Epithelial cell of esophagus (primary cell): ENCODE results near the gene KRTAP4-12.
"Not testable (repeated sequence)": the region's sequence is repeated elsewhere in the genome, so short reads cannot be mapped to it uniquely, and the experiment has no call there.

Experiments used
- DNase-seq: peaks from one replicate; pipeline ENCODE4 v3.0.0; 2010; ENCODE audit warnings: low read depth
- H3K4me3 ChIP-seq: 2 replicates; pipeline ENCODE4 v1.5.1; 2011; ENCODE audit warnings: mild to moderate bottlenecking, low read length, control low read depth
- CTCF ChIP-seq: IDR thresholded peaks from 2 replicates; pipeline ENCODE4 v1.5.1; 2011; ENCODE audit warnings: low read depth, mild to moderate bottlenecking, low read length, control low read depth, inconsistent platforms; ENCODE audit not compliant: insufficient read depth; ENCODE audit errors: missing control alignments

Gene KRTAP4-12

DNA sequence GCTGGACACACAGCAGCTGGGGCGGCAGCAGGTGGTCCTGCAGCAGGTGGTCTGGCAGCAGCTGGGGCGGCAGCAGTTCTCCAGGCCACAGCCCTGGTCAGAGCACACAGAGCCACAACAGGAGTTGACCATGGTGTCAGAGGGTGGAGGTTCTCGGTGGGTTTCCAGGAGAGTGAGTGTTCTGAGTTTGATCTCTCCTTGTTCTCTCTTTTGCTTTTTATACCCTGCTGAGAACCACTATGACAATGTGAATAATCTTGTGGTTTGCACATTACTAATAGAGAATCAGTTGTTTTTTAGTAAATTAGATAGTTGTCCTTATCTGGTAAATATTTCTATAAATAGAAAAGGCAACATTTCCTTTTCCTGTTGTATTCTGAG is at the start of gene KRTAP4-12:
Gene KRTAP4-12 (minus strand): TSS at position 192 of the 381 bp plus-strand sequence. CDS start 60 bp downstream, at position 132.
- not testable (repeated sequence) for H3K4me3 ChIP-seq, DNase-seq

DNA sequence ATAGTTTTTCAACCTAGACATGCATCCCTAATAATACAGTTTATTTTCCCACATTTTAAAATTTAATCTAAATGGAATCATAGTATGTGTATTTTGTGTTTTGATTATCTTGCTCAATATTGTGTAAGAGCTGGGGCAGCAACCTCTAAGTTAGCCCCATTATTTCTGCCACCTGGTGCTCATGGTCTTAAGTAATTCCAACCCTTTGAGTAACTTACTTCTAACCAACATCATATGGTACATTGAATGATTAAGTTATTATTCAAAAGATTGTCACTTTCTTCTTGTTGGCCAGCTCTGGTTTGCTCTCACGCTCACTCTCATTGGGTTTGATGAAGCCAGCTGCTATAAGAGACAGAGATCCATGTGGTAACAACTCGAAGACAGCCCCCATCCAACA is 47.9 kb upstream of the KRTAP4-12 start:
- no peak for TF ChIP-seq CTCF
- H3K4me3 ChIP-seq, result no peak overlapping the region
- no peak for DNase-seq

GRCh38 chr17:41168121-41168520 is 44.1 kb upstream of the KRTAP4-12 start, which contains the start of gene KRTAP4-3:
TSS of gene KRTAP4-3 (minus strand) at chr17:41168221. CDS start at chr17:41168172, 49 bp downstream.
- TF ChIP-seq CTCF, result no peak
- H3K4me3 ChIP-seq, result no peak within 1 kb of the TSS
- DNase-seq, result no peak

DNA sequence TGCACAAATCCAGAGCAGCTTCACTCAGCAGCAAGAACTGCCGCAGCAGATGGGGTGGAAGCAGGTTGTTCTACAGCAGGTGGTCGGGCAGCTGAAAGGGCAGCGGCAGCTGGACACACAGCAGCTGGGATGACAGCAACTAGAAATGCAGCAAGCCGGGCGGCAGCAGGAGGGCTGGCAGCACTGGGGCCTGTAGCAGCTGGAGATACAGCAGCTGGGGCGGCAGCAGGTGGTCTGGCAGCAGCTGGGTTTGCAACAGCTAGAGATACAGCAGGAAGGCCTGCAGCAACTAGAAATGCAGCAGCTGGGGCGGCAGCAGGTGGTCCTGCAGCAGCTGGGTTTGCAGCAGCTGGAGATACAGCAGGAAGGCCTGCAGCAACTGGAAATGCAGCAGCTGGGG is 43.6 kb upstream of the KRTAP4-12 start:
- H3K4me3 ChIP-seq, result no peak overlapping the region
- no peak for TF ChIP-seq CTCF
- DNase-seq, result no peak

DNA sequence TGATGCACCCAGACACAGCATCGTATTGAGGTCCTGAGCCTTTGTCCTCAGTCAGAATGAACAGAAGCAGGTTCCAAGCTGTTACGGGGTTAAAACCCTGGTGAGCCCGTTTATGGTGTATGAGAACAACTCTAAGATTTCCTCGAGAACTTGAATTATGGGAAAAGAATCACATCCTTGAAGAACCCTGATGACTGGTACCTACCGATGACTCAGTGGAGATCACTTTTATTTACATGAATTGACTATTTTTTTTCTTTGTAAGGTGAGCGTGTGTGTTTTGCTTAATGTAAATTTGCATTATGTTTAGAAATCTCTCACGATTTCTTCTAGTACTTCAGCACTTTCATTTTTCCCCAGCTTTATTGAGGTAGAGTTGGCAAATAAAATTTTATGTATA is 39.8 kb upstream of the KRTAP4-12 start:
- no peak for TF ChIP-seq CTCF
- DNase-seq, result peak; percentile 42
- no peak overlapping the region for H3K4me3 ChIP-seq

GRCh38 chr17:41160648-41161047 is 36.7 kb upstream of the KRTAP4-12 start, which contains the start of gene KRTAP4-4:
TSS of gene KRTAP4-4 (minus strand) at chr17:41160748. CDS start at chr17:41160691, 57 bp downstream.
- no peak within 1 kb of the TSS for H3K4me3 ChIP-seq
- no peak for TF ChIP-seq CTCF
- no peak for DNase-seq

- DNase-seq, H3K4me3 ChIP-seq: not testable (repeated sequence)
Measured at GRCh38 chr17:41160190-41160589, 36.2 kb upstream of the KRTAP4-12 start.

DNA sequence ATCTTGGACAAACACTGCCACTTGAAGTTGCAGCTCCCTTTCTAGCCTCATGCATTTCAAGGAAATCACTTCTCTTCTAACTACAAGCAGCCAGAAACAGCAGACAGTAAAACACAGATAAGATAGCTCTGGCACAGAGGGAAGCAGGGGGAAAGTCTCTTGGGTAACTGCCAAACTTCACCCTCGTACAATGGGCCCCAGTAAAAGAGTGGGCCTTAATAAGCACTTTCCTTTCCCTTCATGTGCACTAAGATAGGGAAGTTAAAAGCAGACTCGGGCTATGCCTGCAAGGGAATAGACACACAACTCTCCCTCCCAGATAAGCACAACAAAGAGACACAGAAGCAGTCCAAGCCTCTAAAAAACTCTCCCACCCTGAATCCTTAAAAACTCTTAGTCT is 29.9 kb upstream of the KRTAP4-12 start:
- no peak for TF ChIP-seq CTCF
- no peak overlapping the region for H3K4me3 ChIP-seq
- DNase-seq, result no peak
